ENCODE results near the gene ENO3.

The ENO3 gene

DNA sequence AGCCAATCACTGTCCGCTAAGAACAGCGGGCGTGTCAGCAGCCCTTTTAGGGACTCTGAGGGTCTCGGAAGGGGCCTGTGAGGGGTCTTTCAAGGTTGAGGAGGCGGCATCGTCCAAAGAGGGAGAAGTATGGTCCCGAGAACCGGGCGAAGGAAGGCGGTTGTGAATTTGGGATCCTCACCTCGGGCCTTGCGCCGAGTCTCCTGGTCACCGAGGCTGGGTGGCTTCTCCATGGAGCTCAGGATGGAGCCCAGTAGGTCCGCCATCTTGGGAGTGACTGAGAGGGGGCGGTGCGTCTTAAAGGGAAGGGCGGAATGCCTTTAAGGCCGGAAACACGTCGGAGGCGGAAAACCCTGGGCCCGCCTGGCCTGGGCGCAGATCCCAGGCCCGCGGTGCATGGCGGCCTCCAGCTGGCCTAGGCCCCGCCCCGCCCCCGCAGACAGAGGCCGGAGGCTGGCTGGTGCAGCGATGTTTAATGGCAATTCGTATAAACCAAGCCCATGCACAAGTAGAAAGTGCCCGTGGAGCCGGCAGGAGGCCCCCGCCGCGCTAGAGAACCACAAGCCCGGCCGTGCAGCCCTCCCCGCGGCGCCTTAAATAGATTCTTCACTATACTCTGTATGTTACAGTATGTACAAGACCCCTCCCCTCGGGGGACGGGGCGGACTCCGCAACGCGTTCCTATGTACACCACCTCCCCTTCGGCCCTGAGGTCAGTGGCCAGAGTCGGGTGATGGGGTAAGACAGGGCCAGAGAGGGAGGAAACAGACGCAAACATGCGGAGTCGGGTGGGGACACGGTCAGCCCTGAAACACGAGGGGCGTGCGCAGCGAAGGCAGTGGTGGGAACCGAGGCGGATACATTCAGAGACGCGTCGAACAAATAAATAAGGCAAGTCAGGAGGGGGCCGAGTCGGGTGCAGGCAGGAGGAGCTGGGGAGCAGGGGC is 16.9 kb downstream of the ENO3 start, which contains the start of gene SPAG7:
SPAG7 (minus strand) TSS at position 279 of the 947 bp plus-strand sequence; CDS start at position 266, 13 bp downstream.
- no peaks in the 10 kb centered on the region; the same call in 1 of the 2 replicates for H3F3A ChIP-seq (ENCODE audit: control insufficient read depth, insufficient read depth)
- no peaks in the 10 kb centered on the region for H3K9me3 ChIP-seq (ENCODE audit: control insufficient read depth, insufficient read depth, low read length)
- H3K36me3 ChIP-seq (ENCODE audit: control insufficient read depth, low read length) = peaks cover 46% of the 10 kb centered on the region
- H3K4me3 ChIP-seq (ENCODE audit: low read length) = peak within 1 kb of the TSS; percentile 86
- no peaks in the 10 kb centered on the region for H3K27me3 ChIP-seq (ENCODE audit: control insufficient read depth, low read length)
- peaks cover 19% of the 10 kb centered on the region for H3K4me1 ChIP-seq (ENCODE audit: control insufficient read depth, low read length)
- peak within 1 kb of the TSS; percentile 78 for H3K4me2 ChIP-seq (ENCODE audit: low read length)
- no peaks in the 10 kb centered on the region for H4K20me1 ChIP-seq (ENCODE audit: control insufficient read depth, insufficient read depth, low read depth, low read length)
- H3K9me2 ChIP-seq (replicated peaks; ENCODE audit: control insufficient read depth, low read length) = no peaks in the 10 kb centered on the region
- H3K79me2 ChIP-seq (ENCODE audit: control insufficient read depth, low read length) = peaks cover 29% of the 10 kb centered on the region
- no peak for TF ChIP-seq EZH2phosphoT487 (IDR thresholded peaks at IDR 0.05; ENCODE audit: borderline replicate concordance, low read length)
- TF ChIP-seq, protein P1, sequence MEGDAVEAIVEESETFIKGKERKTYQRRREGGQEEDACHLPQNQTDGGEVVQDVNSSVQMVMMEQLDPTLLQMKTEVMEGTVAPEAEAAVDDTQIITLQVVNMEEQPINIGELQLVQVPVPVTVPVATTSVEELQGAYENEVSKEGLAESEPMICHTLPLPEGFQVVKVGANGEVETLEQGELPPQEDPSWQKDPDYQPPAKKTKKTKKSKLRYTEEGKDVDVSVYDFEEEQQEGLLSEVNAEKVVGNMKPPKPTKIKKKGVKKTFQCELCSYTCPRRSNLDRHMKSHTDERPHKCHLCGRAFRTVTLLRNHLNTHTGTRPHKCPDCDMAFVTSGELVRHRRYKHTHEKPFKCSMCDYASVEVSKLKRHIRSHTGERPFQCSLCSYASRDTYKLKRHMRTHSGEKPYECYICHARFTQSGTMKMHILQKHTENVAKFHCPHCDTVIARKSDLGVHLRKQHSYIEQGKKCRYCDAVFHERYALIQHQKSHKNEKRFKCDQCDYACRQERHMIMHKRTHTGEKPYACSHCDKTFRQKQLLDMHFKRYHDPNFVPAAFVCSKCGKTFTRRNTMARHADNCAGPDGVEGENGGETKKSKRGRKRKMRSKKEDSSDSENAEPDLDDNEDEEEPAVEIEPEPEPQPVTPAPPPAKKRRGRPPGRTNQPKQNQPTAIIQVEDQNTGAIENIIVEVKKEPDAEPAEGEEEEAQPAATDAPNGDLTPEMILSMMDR (IDR thresholded peaks at IDR 0.05; ENCODE audit: low read depth, low read length, poor library complexity, severe bottlenecking) = no peak
- peak within 1 kb of the TSS; percentile 77 for H3K27ac ChIP-seq (ENCODE audit: low read depth, low read length)

DNA sequence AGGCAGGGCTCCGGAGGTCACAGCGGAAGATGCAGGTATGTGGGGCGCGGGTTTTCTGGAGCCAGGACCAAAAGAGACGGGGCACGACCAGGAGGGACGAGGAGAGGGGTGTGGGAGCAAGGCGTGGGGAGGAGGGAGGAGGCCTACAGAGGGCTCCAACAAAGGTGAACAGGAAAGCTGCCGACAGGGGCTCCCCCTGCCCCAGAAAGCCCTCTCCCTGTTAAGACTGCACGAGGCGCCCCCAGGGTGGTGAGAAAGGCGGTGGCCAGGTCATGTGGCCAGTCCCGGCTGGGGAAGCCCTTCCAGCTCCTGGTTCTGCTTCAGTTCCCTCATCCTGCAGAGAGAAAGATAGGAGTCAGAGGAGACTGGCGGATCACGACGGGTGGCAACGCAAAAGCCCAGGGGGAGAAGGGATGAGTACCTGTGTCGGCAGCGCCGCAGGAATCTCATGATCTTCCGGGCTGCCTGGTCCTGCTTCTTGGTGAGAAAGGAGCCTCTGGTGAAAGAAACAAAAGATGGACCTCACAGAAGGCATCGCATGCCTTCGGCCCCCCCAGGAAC is 17.6 kb downstream of the ENO3 start:
- TF ChIP-seq, protein P1 (IDR thresholded peaks at IDR 0.05; ENCODE audit: low read depth, low read length, poor library complexity, severe bottlenecking) = no peak
- Histone ChIP-seq H3K79me2 (ENCODE audit: control insufficient read depth, low read length) (peaks cover 29% of the 10 kb centered on the region), H3K4me3 (ENCODE audit: low read length) (peak overlapping the region; percentile 86), H3K36me3 (ENCODE audit: control insufficient read depth, low read length) (peaks cover 54% of the 10 kb centered on the region), H4K20me1 (ENCODE audit: control insufficient read depth, insufficient read depth, low read depth, low read length) (no peaks in the 10 kb centered on the region), H3K27me3 (ENCODE audit: control insufficient read depth, low read length) (no peaks in the 10 kb centered on the region), H3K9me3 (ENCODE audit: control insufficient read depth, insufficient read depth, low read length) (no peaks in the 10 kb centered on the region), H3K9me2 (replicated peaks; ENCODE audit: control insufficient read depth, low read length) (no peaks in the 10 kb centered on the region), H3K4me2 (ENCODE audit: low read length) (peak overlapping the region; percentile 72), H3K4me1 (ENCODE audit: control insufficient read depth, low read length) (peaks cover 19% of the 10 kb centered on the region), H3K27ac (ENCODE audit: low read depth, low read length) (no peak overlapping the region), H3F3A (ENCODE audit: control insufficient read depth, insufficient read depth) (no peaks in the 10 kb centered on the region; the same call in 1 of the 2 replicates)

DNA sequence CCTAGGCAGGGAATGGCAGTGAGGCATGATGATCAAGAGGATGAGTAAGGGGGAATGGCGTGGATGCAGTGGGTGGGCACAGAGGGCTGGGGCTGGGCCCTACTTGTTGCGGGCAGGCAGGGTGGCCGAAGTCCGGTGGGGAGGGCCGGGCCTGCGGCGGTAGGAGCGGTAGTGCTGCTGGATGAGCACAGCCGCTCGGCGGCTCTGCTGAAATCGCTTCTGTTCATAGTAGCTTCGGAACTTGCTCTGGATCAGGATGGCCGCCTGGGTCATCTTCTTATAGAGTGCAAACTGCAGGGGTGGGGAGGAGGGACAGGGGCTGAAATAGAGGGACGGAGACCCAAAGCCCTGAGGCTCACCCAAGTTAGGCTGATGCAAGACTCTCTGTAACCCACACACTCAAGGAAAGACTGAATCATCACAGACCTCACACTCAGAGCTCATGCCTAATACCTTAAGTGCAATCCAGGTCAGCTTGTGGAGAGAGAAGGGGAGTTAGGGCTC is 18.2 kb downstream of the ENO3 start:
- peak overlapping the region; percentile 72 for H3K4me2 ChIP-seq (ENCODE audit: low read length)
- H3K4me3 ChIP-seq (ENCODE audit: low read length) = peak overlapping the region; percentile 86; the same call in 1 of the 2 replicates
- no peak overlapping the region for H3K27ac ChIP-seq (ENCODE audit: low read depth, low read length)
- H3K36me3 ChIP-seq (ENCODE audit: control insufficient read depth, low read length) = peaks cover 59% of the 10 kb centered on the region
- no peaks in the 10 kb centered on the region; the same call in 1 of the 2 replicates for H3F3A ChIP-seq (ENCODE audit: control insufficient read depth, insufficient read depth)
- H3K9me2 ChIP-seq (replicated peaks; ENCODE audit: control insufficient read depth, low read length) = no peaks in the 10 kb centered on the region
- peaks cover 29% of the 10 kb centered on the region for H3K79me2 ChIP-seq (ENCODE audit: control insufficient read depth, low read length)
- TF ChIP-seq, protein P1 (IDR thresholded peaks at IDR 0.05; ENCODE audit: low read depth, low read length, poor library complexity, severe bottlenecking) = no peak
- TF ChIP-seq EZH2phosphoT487 (IDR thresholded peaks at IDR 0.05; ENCODE audit: borderline replicate concordance, low read length) = no peak
- no peaks in the 10 kb centered on the region for H4K20me1 ChIP-seq (ENCODE audit: control insufficient read depth, insufficient read depth, low read depth, low read length)
- H3K9me3 ChIP-seq (ENCODE audit: control insufficient read depth, insufficient read depth, low read length) = no peaks in the 10 kb centered on the region
- H3K27me3 ChIP-seq (ENCODE audit: control insufficient read depth, low read length) = no peaks in the 10 kb centered on the region
- peaks cover 19% of the 10 kb centered on the region for H3K4me1 ChIP-seq (ENCODE audit: control insufficient read depth, low read length)
